Neural crest cell (in vitro differentiated cells): ENCODE measurements around the gene NEB. TPM values are rescaled to one million over a fixed set of nuclear protein-coding genes. Genes with fewer than 3 reads are reported as not detected.

Experiments used
- DNase-seq: peaks from one replicate; pipeline ENCODE4 v3.0.0; 2021; ENCODE audit warnings: low read depth, mixed read lengths, low spot score
- H3K27ac Mint-ChIP-seq: one replicate; pipeline ENCODE4 v1.8.0; 2021; ENCODE audit warnings: mild to moderate bottlenecking, mixed read lengths; ENCODE audit not compliant: unreplicated experiment
- H3K27me3 Mint-ChIP-seq: 2 replicates; pipeline ENCODE4 v1.8.0; 2021; ENCODE audit warnings: low read depth, mild to moderate bottlenecking, mixed read lengths
- H3K36me3 Mint-ChIP-seq: 2 replicates; pipeline ENCODE4 v1.8.0; 2021; ENCODE audit warnings: low read depth, mild to moderate bottlenecking, mixed read lengths
- H3K4me1 Mint-ChIP-seq: 2 replicates; pipeline ENCODE4 v1.8.0; 2021; ENCODE audit warnings: mixed read lengths
- H3K4me3 Mint-ChIP-seq: one replicate; pipeline ENCODE4 v1.8.0; 2021; ENCODE audit warnings: mild to moderate bottlenecking, mixed read lengths
- H3K9me3 Mint-ChIP-seq: 2 replicates; pipeline ENCODE4 v1.8.0; 2021; ENCODE audit warnings: mixed read lengths
- CTCF ChIP-seq: fragments of 200-600 bp; sonication (generic); conservative IDR thresholded peaks from 2 replicates; pipeline ENCODE4 v1.5.0; 2021; ENCODE audit warnings: antibody characterized with exemption, mild to moderate bottlenecking
- long read RNA-seq: library from polyadenylated mRNA; unstranded; transcript quantifications from one replicate; pipeline ENCODE4 v2.0.0, GENCODE V29; 2020
- total RNA-seq: library from RNA; stranded (reverse); gene quantifications from 2 replicates; pipeline ENCODE4 v1.2.1, GENCODE V29; 2021

NEB gene, protein sequence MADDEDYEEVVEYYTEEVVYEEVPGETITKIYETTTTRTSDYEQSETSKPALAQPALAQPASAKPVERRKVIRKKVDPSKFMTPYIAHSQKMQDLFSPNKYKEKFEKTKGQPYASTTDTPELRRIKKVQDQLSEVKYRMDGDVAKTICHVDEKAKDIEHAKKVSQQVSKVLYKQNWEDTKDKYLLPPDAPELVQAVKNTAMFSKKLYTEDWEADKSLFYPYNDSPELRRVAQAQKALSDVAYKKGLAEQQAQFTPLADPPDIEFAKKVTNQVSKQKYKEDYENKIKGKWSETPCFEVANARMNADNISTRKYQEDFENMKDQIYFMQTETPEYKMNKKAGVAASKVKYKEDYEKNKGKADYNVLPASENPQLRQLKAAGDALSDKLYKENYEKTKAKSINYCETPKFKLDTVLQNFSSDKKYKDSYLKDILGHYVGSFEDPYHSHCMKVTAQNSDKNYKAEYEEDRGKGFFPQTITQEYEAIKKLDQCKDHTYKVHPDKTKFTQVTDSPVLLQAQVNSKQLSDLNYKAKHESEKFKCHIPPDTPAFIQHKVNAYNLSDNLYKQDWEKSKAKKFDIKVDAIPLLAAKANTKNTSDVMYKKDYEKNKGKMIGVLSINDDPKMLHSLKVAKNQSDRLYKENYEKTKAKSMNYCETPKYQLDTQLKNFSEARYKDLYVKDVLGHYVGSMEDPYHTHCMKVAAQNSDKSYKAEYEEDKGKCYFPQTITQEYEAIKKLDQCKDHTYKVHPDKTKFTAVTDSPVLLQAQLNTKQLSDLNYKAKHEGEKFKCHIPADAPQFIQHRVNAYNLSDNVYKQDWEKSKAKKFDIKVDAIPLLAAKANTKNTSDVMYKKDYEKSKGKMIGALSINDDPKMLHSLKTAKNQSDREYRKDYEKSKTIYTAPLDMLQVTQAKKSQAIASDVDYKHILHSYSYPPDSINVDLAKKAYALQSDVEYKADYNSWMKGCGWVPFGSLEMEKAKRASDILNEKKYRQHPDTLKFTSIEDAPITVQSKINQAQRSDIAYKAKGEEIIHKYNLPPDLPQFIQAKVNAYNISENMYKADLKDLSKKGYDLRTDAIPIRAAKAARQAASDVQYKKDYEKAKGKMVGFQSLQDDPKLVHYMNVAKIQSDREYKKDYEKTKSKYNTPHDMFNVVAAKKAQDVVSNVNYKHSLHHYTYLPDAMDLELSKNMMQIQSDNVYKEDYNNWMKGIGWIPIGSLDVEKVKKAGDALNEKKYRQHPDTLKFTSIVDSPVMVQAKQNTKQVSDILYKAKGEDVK (N-terminal part only)
- total RNA-seq, result 0.57 and 0.77 TPM in 2 replicates
- long read RNA-seq, result 0 reads

DNA sequence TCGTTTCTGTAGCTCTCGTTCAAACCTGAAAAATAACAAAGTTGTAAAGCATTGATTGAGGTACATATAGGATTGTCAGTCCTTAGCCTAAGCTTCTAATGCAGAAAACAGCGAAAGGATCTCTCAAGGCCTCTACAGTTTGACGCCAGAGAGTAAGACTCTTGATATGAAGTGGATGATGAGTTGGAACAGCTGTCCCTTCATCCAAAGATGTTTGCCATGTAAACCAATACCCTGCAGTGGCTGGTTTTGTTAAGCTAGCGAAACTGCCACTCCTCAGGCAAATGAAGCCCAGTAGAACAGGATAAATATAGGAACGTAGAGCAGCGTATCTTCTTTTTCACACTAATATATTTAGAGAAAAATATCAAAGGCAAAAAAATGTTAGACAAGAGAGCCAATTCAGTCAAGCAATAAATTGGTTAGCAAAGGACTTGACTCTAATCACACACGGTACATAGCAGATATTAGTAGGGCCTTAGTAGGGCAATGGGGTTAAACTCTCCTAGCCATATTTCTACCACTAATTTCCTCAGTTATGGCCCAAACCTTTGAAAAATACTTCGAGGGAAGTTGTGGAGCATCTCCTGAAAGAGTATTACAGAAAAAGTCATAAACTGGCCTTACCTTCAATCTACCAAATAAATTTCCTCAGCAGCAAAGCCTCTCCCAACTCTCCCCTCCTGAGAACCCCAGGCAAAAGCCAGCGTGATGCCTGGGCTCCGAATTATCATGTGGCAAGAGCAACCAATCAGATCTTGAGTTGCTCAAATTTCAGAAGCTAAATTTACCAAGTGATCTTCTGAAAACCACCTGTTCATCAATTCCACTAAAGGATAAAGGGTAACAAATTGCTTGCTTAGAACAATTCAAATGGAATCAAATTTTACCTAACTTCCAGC, at the start of gene NEB:
Gene NEB (minus strand): TSS at position 706 of the 902 bp plus-strand sequence. CDS start 1,320 bp downstream, outside the sequence.
- peaks cover 4% of the 10 kb centered on the region for H3K4me1 Mint-ChIP-seq
- H3K36me3 Mint-ChIP-seq, result no peaks in the 10 kb centered on the region
- no peaks in the 10 kb centered on the region for H3K27me3 Mint-ChIP-seq
- no peak within 1 kb of the TSS for H3K4me3 Mint-ChIP-seq
- H3K27ac Mint-ChIP-seq, result no peak within 1 kb of the TSS
- H3K9me3 Mint-ChIP-seq, result peaks cover 2% of the 10 kb centered on the region
- no peak for TF ChIP-seq CTCF
- DNase-seq, result no peak

DNA sequence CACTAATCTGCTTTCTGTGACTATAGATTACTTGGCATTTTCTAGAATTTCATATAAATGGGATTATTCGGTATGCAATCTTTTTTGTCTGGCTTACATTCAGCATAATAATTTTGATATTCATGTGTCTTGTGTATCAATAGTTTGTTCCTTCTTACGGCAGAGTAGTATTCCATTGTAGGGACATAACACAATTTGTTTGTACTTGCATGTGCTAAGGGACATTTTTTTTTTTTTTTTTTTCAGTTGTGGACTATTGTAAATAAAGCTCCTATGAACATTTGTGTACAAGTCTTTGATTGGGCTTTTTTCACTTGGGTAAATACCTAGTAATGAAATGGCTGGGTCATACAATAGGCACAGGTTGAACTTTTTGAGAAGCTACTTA, 48.9 kb upstream of the NEB start:
- Mint-ChIP-seq H3K9me3 (peaks cover 3% of the 10 kb centered on the region), H3K4me1 (peaks cover 14% of the 10 kb centered on the region), H3K27me3 (no peaks in the 10 kb centered on the region), H3K36me3 (peaks cover 37% of the 10 kb centered on the region), H3K4me3 (no peak overlapping the region), H3K27ac (no peak overlapping the region)
- no peak for DNase-seq
- no peak for TF ChIP-seq CTCF

GRCh38 chr2:151782378-151783132, 48.3 kb upstream of the NEB start:
- no peak for DNase-seq
- Mint-ChIP-seq H3K27me3 (no peaks in the 10 kb centered on the region), H3K4me1 (peaks cover 14% of the 10 kb centered on the region), H3K9me3 (peaks cover 3% of the 10 kb centered on the region), H3K4me3 (no peak overlapping the region), H3K36me3 (peaks cover 40% of the 10 kb centered on the region), H3K27ac (peak overlapping the region; percentile 50)
- TF ChIP-seq CTCF, result no peak

DNA sequence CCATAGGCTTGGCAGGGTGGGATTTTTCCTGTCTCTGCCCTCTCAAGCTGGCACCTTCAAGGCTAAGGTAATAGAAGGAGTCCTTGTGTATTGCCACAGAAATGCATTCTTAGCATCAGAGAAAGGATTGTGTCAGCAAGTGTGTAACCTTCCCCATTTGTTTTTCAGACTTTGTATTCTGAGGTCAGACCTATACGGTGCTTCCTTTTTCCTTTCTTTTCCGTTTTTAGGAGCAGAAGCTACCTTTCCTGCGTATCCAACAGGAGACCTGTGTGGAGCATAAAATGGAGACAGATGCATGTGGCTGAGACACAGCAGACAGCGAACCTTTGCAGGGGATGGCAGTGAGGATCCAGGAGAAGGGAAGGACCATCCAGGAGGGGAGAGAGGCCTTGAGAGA, 47.4 kb upstream of the NEB start:
- peaks cover 3% of the 10 kb centered on the region for H3K9me3 Mint-ChIP-seq
- no peak for DNase-seq
- no peak for TF ChIP-seq CTCF
- H3K27me3 Mint-ChIP-seq, result no peaks in the 10 kb centered on the region
- peaks cover 13% of the 10 kb centered on the region for H3K4me1 Mint-ChIP-seq
- peaks cover 47% of the 10 kb centered on the region for H3K36me3 Mint-ChIP-seq
- H3K27ac Mint-ChIP-seq, result no peak overlapping the region
- no peak overlapping the region for H3K4me3 Mint-ChIP-seq
